Activated CD8-positive, alpha-beta T cell treated with anti-CD3 and anti-CD28 coated beads for 36 hours (primary cell): Measurements from ENCODE around the gene TEN1. TPM values are rescaled to one million over a fixed set of nuclear protein-coding genes. Genes with fewer than 3 reads are reported as not detected.
"Not testable (repeated sequence)": the region's sequence is repeated elsewhere in the genome, so short reads cannot be mapped to it uniquely, and the experiment has no call there.

ENCODE experiments used
- ATAC-seq: fragments of 200-7000 bp; cut with Tn5 transposase; one replicate; pipeline ENCODE4 v1.10.0; 2021; ENCODE audit warnings: mild to moderate bottlenecking, moderate library complexity
- CTCF ChIA-PET: fragments of 350-600 bp; sonication (Branson Sonifier 250); formaldehyde crosslinking; loops from one replicate; lab custom pipeline; 2021; ENCODE audit warnings: antibody characterized with exemption; lab: Charles Lee
- POLR2A ChIA-PET: fragments of 350-600 bp; sonication (Branson Sonifier 250); formaldehyde crosslinking; loops from one replicate; lab custom pipeline; 2021; ENCODE audit warnings: antibody characterized with exemption; lab: Charles Lee
- DNase-seq: peaks from one replicate; pipeline ENCODE4 v3.0.0-alpha.2; 2020
- H3K27ac Mint-ChIP-seq: one replicate; pipeline ENCODE4 v1.8.0; 2021; ENCODE audit warnings: mild to moderate bottlenecking, mixed read lengths
- H3K27me3 Mint-ChIP-seq: one replicate; pipeline ENCODE4 v1.8.0; 2021; ENCODE audit warnings: mixed read lengths
- H3K36me3 Mint-ChIP-seq: one replicate; pipeline ENCODE4 v1.8.0; 2021; ENCODE audit warnings: low read depth, mixed read lengths
- H3K4me1 Mint-ChIP-seq: one replicate; pipeline ENCODE4 v1.8.0; 2021; ENCODE audit warnings: low read depth, mixed read lengths
- H3K4me3 Mint-ChIP-seq: one replicate; pipeline ENCODE4 v1.8.0; 2021; ENCODE audit warnings: mild to moderate bottlenecking, moderate library complexity, mixed read lengths
- H3K9me3 Mint-ChIP-seq: one replicate; pipeline ENCODE4 v1.8.0; 2021; ENCODE audit warnings: mixed read lengths
- intact Hi-C: fragments of 100-400 bp; cut with micrococcal nuclease; formaldehyde crosslinking; loops from one replicate; pipeline ENCODE4 v1.10.0; 2022
- total RNA-seq, 2 experiments: library from RNA; stranded (reverse); gene quantifications; one replicate each; pipeline ENCODE4 v1.2.3, GENCODE V29; 2021
- TF ChIP-seq, protein P1 (sequence below): fragments of 200-600 bp; IDR thresholded peaks from one replicate; pipeline ENCODE4 v1.8.0; 2022; ENCODE audit warnings: antibody characterized with exemption, mild to moderate bottlenecking

Gene TEN1
- total RNA-seq, 2 experiments from 2014 or later = 11.7 to 13.2 TPM

DNA sequence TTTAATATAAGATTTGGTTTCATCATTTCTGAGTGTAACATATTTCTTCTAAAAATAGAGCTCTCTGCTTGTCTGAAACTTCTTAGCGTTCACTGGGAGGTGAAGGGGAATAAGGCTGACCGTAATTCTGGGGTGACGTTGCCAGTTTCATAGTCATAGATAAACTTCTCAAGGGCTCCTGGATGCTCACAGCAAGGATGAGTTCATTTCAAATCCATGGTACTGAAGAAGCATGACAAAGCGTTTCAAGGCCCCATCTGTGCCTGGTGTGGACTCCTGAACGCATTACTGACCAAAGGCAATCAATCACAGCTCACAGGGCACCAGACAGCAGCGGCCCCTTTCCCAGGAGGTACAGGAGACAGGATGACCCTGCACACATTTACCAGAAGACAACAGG lies 60.1 kb downstream of the TEN1 start:
- Mint-ChIP-seq H3K27ac (no peak overlapping the region), H3K4me1 (peaks cover 17% of the 10 kb centered on the region), H3K27me3 (no peaks in the 10 kb centered on the region), H3K4me3 (no peak overlapping the region), H3K9me3 (no peaks in the 10 kb centered on the region), H3K36me3 (peaks cover 38% of the 10 kb centered on the region)
- intact Hi-C loops = no loop called here
- DNase-seq (no peak), ATAC-seq (no peak)
- ChIA-PET POLR2A (no interaction called here), CTCF (interaction anchor here (1.5 kb wide), 1 partner anchor 25 kb away, joined by 6 read pairs; no protein-coding TSS in a partner anchor)
- TF ChIP-seq, protein P1, sequence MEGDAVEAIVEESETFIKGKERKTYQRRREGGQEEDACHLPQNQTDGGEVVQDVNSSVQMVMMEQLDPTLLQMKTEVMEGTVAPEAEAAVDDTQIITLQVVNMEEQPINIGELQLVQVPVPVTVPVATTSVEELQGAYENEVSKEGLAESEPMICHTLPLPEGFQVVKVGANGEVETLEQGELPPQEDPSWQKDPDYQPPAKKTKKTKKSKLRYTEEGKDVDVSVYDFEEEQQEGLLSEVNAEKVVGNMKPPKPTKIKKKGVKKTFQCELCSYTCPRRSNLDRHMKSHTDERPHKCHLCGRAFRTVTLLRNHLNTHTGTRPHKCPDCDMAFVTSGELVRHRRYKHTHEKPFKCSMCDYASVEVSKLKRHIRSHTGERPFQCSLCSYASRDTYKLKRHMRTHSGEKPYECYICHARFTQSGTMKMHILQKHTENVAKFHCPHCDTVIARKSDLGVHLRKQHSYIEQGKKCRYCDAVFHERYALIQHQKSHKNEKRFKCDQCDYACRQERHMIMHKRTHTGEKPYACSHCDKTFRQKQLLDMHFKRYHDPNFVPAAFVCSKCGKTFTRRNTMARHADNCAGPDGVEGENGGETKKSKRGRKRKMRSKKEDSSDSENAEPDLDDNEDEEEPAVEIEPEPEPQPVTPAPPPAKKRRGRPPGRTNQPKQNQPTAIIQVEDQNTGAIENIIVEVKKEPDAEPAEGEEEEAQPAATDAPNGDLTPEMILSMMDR = no peak

DNA sequence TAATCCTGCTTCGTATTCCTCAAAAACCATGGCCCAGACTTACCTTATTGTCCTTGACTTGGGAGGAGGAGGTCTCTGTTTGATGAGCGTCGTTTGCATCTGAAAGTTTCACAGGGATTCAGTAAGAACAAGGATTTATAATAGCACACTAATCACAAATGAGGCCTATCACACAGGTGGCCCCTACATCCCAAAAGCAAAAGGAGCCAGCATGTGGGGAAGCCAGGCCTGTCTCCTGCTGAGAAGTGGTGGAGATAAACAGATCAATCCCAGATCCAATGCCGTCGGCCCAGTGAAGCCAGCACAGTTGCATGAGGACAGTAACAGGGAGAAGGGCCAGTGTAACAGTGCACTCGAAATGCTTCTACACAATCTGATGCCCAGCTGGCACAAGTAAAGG lies 61.3 kb downstream of the TEN1 start:
- Mint-ChIP-seq H3K9me3 (no peaks in the 10 kb centered on the region), H3K27me3 (no peaks in the 10 kb centered on the region), H3K27ac (no peak overlapping the region), H3K4me3 (no peak overlapping the region), H3K4me1 (peaks cover 15% of the 10 kb centered on the region), H3K36me3 (peaks cover 48% of the 10 kb centered on the region)
- TF ChIP-seq, protein P1 = no peak
- intact Hi-C loops = no loop called here
- ATAC-seq (no peak), DNase-seq (no peak)
- ChIA-PET POLR2A (interaction anchor here (2.5 kb wide), 1 partner anchor 11 kb away, joined by 9 read pairs; no protein-coding TSS in a partner anchor), CTCF (interaction anchor here (0.9 to 1.5 kb wide), 2 partner anchors 26 to 41 kb away, joined by 3 to 6 read pairs; no protein-coding TSS in a partner anchor)

DNA sequence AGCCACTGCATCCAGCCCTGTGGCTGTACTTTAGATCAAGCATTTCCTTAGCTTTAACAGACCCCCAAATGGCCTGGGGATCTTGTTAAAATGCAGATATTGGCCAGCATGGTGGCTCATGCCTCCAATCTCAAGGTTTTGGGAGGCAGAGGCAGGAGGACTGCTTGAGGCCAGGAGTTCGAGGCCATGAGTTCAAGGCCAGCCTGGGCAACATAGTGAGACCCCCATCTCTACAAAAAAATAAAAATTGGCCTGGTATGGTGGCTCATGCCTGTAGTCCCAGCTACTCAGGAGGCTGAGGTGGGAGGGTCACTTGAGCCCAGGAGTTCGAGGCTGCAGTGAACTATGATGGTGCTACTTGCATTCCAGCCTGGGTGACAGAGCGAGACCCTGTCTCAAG lies 63.8 kb downstream of the TEN1 start:
- H3K4me1 Mint-ChIP-seq, H3K9me3 Mint-ChIP-seq, ATAC-seq, intact Hi-C loops, H3K4me3 Mint-ChIP-seq, DNase-seq, H3K27me3 Mint-ChIP-seq, H3K27ac Mint-ChIP-seq: not testable (repeated sequence)
- CTCF ChIA-PET = interaction anchor here (1.2 to 1.8 kb wide), 4 partner anchors 10 to 237 kb away, joined by 3 to 6 read pairs (median 4); no protein-coding TSS in a partner anchor
- H3K36me3 Mint-ChIP-seq = peaks cover 54% of the 10 kb centered on the region
- POLR2A ChIA-PET = interaction anchor here (0.7 to 1.3 kb wide), 2 partner anchors 8 to 9 kb away, joined by 3 read pairs; no protein-coding TSS in a partner anchor

DNA sequence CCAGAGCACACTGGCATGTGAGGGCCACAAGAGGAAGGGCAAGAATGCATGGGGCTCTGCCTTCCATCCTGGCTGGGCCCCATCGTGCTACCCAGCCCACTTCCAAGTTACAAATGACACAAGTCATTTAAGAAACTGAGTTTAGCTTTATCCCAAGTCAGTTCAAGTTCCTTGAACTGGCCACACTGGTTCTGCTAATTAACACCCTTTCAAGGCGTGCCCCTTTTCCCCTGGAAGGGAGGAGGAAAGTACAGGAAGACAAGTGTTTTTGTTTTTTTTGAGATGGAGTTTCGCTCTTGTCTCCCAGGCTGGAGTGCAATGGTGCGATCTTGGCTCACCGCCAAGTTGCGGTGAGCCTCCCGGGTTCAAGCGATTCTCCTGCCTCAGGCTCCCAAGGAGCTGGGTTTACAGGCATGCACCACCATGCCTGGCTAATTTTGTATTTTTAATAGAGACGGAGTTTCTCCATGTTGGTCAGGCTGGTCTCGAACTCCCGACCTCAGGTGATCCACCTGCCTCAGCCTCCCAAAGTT lies 65.5 kb downstream of the TEN1 start:
- H3K27ac Mint-ChIP-seq, ATAC-seq, DNase-seq, H3K27me3 Mint-ChIP-seq, H3K4me3 Mint-ChIP-seq, H3K9me3 Mint-ChIP-seq, CTCF ChIA-PET, H3K4me1 Mint-ChIP-seq, intact Hi-C loops: not testable (repeated sequence)
- peaks cover 54% of the 10 kb centered on the region for H3K36me3 Mint-ChIP-seq
- POLR2A ChIA-PET = interaction anchor here (0.7 to 1.3 kb wide), 2 partner anchors 12 to 42 kb away, joined by 3 read pairs; no protein-coding TSS in a partner anchor

DNA sequence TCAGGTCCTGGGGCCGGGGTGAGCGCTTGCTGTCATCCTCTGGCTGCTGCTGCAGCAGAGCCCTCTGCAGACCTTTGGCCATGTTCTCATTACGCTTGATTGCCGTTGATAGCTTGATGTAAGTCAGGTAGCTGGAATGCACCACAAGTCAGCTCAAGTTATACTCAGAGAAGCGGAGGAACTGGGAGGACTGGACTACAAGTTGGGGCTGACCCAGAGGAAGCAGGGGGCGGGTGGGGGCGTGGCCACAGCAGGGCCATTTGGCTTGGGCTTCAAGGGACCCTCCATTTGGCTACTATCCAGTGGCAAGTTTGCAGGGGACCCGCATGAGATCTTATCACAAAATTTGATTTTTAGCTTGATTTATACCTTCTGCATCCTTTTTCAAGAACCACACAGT lies 67.0 kb downstream of the TEN1 start:
- Mint-ChIP-seq H3K9me3 (no peaks in the 10 kb centered on the region), H3K27ac (no peak overlapping the region), H3K36me3 (peaks cover 66% of the 10 kb centered on the region), H3K4me3 (no peak overlapping the region), H3K4me1 (peaks cover 8% of the 10 kb centered on the region), H3K27me3 (no peaks in the 10 kb centered on the region)
- CTCF ChIA-PET = interaction anchor here (1.2 to 2.4 kb wide), 3 partner anchors 11 to 46 kb away, joined by 3 to 11 read pairs (median 3); partner anchors contain the start of gene CDK3
- POLR2A ChIA-PET = interaction anchor here (0.7 to 1.6 kb wide), 5 partner anchors 8 to 19 kb away, joined by 3 to 4 read pairs (median 3); no protein-coding TSS in a partner anchor
- ATAC-seq (no peak), DNase-seq (no peak)
- TF ChIP-seq, protein P1 = no peak
- intact Hi-C loops = no loop called here

DNA sequence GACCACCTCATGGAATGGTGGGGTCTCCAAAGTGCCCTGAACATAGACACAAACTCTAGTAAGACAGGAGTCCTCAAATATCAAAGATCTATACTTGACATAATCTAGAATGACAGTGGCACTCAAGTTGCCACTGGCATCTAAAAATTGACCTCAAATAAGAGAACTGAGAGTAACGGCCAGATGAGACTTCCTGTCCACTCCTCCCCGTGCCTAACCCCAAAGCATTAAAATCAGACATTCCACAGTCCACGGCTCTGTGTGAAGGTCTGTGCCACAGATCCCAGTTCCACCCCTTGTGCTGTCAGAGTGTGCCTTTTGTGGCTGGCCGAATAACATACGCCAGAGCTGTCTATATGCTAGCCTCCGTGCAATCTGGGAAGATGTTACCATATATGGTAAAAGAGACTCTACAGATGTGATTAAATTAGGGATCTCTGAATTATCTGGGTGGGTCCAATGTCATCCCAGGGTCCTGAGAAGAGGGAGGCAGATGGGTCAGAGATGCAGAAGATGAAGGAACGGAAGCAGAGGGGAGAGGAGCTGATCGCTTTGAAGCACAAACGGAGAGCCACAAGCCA lies 69.1 kb downstream of the TEN1 start:
- H3K27me3 Mint-ChIP-seq = no peaks in the 10 kb centered on the region
- H3K36me3 Mint-ChIP-seq = peaks cover 65% of the 10 kb centered on the region
- no peak overlapping the region for H3K4me3 Mint-ChIP-seq
- H3K27ac Mint-ChIP-seq = no peak overlapping the region
- H3K4me1 Mint-ChIP-seq = peaks cover 10% of the 10 kb centered on the region
- ATAC-seq (no peak), DNase-seq (no peak)
- TF ChIP-seq, protein P1 = no peak
- no peaks in the 10 kb centered on the region for H3K9me3 Mint-ChIP-seq
- POLR2A ChIA-PET = interaction anchor here (0.6 to 0.8 kb wide), 2 partner anchors 13 to 17 kb away, joined by 3 to 5 read pairs; no protein-coding TSS in a partner anchor
- CTCF ChIA-PET = interaction anchor here (1.8 to 2.4 kb wide), 2 partner anchors 34 kb away, joined by 5 to 11 read pairs; no protein-coding TSS in a partner anchor
- intact Hi-C loops = no loop called here
